SK-N-SH treated with all-trans-retinoic acid at 6 μM for 48 hours (cell line): Measurements from ENCODE around the gene MEX3A.

Source experiments
- ATAC-seq: fragments of 200-7000 bp; cut with Tn5 transposase; 3 replicates; pipeline ENCODE4 v1.9.1; 2020; ENCODE audit warnings: mild to moderate bottlenecking, moderate library complexity
- CSDC2 ChIP-seq: fragments of 250-450 bp; sonication (Bioruptor Pico); IDR thresholded peaks from 2 replicates; pipeline ENCODE4 v1.5.0; 2020; ENCODE audit warnings: mild to moderate bottlenecking, moderate library complexity
- ESRRG ChIP-seq: fragments of 250-450 bp; sonication (Bioruptor Pico); IDR thresholded peaks from 2 replicates; pipeline ENCODE4 v1.6.1; 2021; ENCODE audit warnings: mild to moderate bottlenecking
- GLIS3 ChIP-seq: fragments of 250-450 bp; sonication (Bioruptor Pico); IDR thresholded peaks from 2 replicates; pipeline ENCODE4 v1.5.0; 2020; ENCODE audit warnings: mild to moderate bottlenecking, moderate library complexity
- OSR1 ChIP-seq: fragments of 250-450 bp; sonication (Bioruptor Pico); IDR thresholded peaks from 2 replicates; pipeline ENCODE4 v1.8.0; 2022; ENCODE audit warnings: moderate library complexity, mild to moderate bottlenecking, inconsistent platforms
- PPARA ChIP-seq: fragments of 250-450 bp; sonication (Bioruptor Pico); IDR thresholded peaks from 2 replicates; pipeline ENCODE4 v1.5.0; 2020; ENCODE audit warnings: mild to moderate bottlenecking, borderline replicate concordance
- RARB ChIP-seq: fragments of 250-450 bp; sonication (Bioruptor Pico); IDR thresholded peaks from 2 replicates; pipeline ENCODE4 v1.8.0; 2021; ENCODE audit warnings: mild to moderate bottlenecking, moderate library complexity
- SNAI2 ChIP-seq: fragments of 250-450 bp; sonication (Bioruptor Pico); IDR thresholded peaks from 2 replicates; pipeline ENCODE4 v1.5.0; 2020; ENCODE audit warnings: mild to moderate bottlenecking, moderate library complexity
- TCF4 ChIP-seq: fragments of 250-450 bp; sonication (Bioruptor Pico); IDR thresholded peaks from 2 replicates; pipeline ENCODE4 v1.8.0; 2021; ENCODE audit warnings: mild to moderate bottlenecking, moderate library complexity, borderline replicate concordance
- TOX ChIP-seq: fragments of 250-450 bp; sonication (Bioruptor Pico); IDR thresholded peaks from 2 replicates; pipeline ENCODE4 v1.8.0; 2021; ENCODE audit warnings: mild to moderate bottlenecking, moderate library complexity, borderline replicate concordance
- ZC3H10 ChIP-seq: fragments of 250-450 bp; sonication (Bioruptor Pico); IDR thresholded peaks from 2 replicates; pipeline ENCODE4 v1.5.1; 2021; ENCODE audit warnings: mild to moderate bottlenecking, moderate library complexity
- ZFP3 ChIP-seq: fragments of 250-450 bp; sonication (Bioruptor Pico); IDR thresholded peaks from 2 replicates; pipeline ENCODE4 v1.5.0; 2020; ENCODE audit warnings: mild to moderate bottlenecking, moderate library complexity
- ZNF565 ChIP-seq: fragments of 450-650 bp; formaldehyde crosslinking; conservative IDR thresholded peaks from 2 replicates; pipeline ENCODE4 v1.5.0; 2020; ENCODE audit warnings: low read depth, mild to moderate bottlenecking, moderate library complexity
- ZNF8 ChIP-seq: fragments of 450-650 bp; formaldehyde crosslinking; IDR thresholded peaks from 2 replicates; pipeline ENCODE4 v1.5.0; 2020; ENCODE audit warnings: mild to moderate bottlenecking, moderate library complexity
- TF ChIP-seq, protein P1 (sequence below): fragments of 250-450 bp; sonication (Bioruptor Pico); IDR thresholded peaks from 2 replicates; pipeline ENCODE4 v1.5.0; 2020; ENCODE audit warnings: mild to moderate bottlenecking, moderate library complexity
- TF ChIP-seq, protein P2 (sequence below): fragments of 250-450 bp; sonication (Bioruptor Pico); IDR thresholded peaks from 2 replicates; pipeline ENCODE4 v1.8.0; 2021; ENCODE audit warnings: low read depth, mild to moderate bottlenecking, moderate library complexity, borderline replicate concordance
- TF ChIP-seq, protein P3 (sequence below): fragments of 250-450 bp; sonication (Bioruptor Pico); IDR thresholded peaks from 2 replicates; pipeline ENCODE4 v1.5.1; 2021; ENCODE audit warnings: mild to moderate bottlenecking, moderate library complexity
- TF ChIP-seq, protein P4 (sequence below): fragments of 250-450 bp; sonication (Bioruptor Pico); IDR thresholded peaks from 2 replicates; pipeline ENCODE4 v1.5.1; 2020; ENCODE audit warnings: low read depth, mild to moderate bottlenecking, moderate library complexity
- TF ChIP-seq, protein P5 (sequence below): fragments of 250-450 bp; sonication (Bioruptor Pico); IDR thresholded peaks from 2 replicates; pipeline ENCODE4 v1.8.0; 2020; ENCODE audit warnings: mild to moderate bottlenecking, moderate library complexity, borderline replicate concordance

Gene MEX3A

DNA sequence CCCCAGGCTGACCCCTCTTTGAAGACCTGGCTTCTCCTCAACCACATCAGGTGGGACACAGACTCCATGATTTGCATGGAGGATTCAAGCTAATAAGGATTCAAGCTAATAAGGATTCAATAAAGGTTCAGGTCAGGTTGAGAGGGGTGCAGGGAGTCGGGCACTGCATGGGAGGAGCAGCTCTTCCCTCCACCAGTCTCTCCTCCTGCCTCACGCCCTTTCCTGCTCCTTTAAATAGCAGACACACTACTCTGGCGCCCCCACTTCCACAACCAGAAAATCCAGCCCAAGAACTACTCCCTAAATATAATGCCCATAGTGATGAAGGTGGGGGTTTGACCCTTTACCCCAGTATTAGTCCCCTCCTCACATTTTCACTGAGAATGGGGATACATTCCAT, 7.1 kb downstream of the MEX3A start:
- TF ChIP-seq ESRRG (CRISPR knock-in tag) (no peak), PPARA (CRISPR knock-in tag) (no peak), ZNF565 (CRISPR knock-in tag) (no peak), GLIS3 (CRISPR knock-in tag) (no peak), ZNF8 (CRISPR knock-in tag) (no peak), ZC3H10 (no peak), TOX (no peak), OSR1 (CRISPR knock-in tag) (no peak), TCF4 (no peak), ZFP3 (CRISPR knock-in tag) (no peak), SNAI2 (CRISPR knock-in tag) (no peak), RARB (CRISPR knock-in tag) (no peak), CSDC2 (CRISPR knock-in tag) (no peak)
- TF ChIP-seq, protein P1, sequence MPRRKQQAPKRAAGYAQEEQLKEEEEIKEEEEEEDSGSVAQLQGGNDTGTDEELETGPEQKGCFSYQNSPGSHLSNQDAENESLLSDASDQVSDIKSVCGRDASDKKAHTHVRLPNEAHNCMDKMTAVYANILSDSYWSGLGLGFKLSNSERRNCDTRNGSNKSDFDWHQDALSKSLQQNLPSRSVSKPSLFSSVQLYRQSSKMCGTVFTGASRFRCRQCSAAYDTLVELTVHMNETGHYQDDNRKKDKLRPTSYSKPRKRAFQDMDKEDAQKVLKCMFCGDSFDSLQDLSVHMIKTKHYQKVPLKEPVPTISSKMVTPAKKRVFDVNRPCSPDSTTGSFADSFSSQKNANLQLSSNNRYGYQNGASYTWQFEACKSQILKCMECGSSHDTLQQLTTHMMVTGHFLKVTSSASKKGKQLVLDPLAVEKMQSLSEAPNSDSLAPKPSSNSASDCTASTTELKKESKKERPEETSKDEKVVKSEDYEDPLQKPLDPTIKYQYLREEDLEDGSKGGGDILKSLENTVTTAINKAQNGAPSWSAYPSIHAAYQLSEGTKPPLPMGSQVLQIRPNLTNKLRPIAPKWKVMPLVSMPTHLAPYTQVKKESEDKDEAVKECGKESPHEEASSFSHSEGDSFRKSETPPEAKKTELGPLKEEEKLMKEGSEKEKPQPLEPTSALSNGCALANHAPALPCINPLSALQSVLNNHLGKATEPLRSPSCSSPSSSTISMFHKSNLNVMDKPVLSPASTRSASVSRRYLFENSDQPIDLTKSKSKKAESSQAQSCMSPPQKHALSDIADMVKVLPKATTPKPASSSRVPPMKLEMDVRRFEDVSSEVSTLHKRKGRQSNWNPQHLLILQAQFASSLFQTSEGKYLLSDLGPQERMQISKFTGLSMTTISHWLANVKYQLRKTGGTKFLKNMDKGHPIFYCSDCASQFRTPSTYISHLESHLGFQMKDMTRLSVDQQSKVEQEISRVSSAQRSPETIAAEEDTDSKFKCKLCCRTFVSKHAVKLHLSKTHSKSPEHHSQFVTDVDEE = no peak
- TF ChIP-seq, protein P2, sequence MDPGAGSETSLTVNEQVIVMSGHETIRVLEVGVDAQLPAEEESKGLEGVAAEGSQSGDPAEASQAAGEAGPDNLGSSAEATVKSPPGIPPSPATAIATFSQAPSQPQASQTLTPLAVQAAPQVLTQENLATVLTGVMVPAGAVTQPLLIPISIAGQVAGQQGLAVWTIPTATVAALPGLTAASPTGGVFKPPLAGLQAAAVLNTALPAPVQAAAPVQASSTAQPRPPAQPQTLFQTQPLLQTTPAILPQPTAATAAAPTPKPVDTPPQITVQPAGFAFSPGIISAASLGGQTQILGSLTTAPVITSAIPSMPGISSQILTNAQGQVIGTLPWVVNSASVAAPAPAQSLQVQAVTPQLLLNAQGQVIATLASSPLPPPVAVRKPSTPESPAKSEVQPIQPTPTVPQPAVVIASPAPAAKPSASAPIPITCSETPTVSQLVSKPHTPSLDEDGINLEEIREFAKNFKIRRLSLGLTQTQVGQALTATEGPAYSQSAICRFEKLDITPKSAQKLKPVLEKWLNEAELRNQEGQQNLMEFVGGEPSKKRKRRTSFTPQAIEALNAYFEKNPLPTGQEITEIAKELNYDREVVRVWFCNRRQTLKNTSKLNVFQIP (CRISPR knock-in tag) = no peak
- TF ChIP-seq, protein P3, sequence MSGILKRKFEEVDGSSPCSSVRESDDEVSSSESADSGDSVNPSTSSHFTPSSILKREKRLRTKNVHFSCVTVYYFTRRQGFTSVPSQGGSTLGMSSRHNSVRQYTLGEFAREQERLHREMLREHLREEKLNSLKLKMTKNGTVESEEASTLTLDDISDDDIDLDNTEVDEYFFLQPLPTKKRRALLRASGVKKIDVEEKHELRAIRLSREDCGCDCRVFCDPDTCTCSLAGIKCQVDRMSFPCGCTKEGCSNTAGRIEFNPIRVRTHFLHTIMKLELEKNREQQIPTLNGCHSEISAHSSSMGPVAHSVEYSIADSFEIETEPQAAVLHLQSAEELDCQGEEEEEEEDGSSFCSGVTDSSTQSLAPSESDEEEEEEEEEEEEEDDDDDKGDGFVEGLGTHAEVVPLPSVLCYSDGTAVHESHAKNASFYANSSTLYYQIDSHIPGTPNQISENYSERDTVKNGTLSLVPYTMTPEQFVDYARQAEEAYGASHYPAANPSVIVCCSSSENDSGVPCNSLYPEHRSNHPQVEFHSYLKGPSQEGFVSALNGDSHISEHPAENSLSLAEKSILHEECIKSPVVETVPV (CRISPR knock-in tag) = no peak
- TF ChIP-seq, protein P4, sequence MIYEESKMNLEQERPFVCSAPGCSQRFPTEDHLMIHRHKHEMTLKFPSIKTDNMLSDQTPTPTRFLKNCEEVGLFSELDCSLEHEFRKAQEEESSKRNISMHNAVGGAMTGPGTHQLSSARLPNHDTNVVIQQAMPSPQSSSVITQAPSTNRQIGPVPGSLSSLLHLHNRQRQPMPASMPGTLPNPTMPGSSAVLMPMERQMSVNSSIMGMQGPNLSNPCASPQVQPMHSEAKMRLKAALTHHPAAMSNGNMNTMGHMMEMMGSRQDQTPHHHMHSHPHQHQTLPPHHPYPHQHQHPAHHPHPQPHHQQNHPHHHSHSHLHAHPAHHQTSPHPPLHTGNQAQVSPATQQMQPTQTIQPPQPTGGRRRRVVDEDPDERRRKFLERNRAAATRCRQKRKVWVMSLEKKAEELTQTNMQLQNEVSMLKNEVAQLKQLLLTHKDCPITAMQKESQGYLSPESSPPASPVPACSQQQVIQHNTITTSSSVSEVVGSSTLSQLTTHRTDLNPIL = no peak
- TF ChIP-seq, protein P5, sequence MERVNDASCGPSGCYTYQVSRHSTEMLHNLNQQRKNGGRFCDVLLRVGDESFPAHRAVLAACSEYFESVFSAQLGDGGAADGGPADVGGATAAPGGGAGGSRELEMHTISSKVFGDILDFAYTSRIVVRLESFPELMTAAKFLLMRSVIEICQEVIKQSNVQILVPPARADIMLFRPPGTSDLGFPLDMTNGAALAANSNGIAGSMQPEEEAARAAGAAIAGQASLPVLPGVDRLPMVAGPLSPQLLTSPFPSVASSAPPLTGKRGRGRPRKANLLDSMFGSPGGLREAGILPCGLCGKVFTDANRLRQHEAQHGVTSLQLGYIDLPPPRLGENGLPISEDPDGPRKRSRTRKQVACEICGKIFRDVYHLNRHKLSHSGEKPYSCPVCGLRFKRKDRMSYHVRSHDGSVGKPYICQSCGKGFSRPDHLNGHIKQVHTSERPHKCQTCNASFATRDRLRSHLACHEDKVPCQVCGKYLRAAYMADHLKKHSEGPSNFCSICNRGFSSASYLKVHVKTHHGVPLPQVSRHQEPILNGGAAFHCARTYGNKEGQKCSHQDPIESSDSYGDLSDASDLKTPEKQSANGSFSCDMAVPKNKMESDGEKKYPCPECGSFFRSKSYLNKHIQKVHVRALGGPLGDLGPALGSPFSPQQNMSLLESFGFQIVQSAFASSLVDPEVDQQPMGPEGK (CRISPR knock-in tag) = no peak
- no peak for ATAC-seq

DNA sequence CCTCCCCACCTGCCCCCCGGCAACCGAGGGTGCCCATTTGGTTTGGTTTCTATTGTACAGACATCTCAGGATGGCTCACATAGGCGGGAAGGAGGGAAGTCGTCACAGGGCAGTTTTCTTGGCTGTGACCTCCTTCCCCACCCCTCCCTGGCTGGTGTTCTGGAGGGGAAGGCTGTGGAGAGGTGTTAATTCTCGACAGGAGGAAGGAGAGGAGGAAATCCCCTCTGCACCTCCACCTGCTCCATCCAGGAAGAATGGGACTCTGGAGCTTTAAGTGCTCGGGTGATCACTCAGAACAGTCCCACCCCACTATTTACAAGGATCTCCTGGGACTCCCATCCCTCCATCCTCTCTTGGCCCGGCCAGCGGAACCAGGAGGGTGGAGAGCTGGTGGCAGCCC, 7.6 kb downstream of the MEX3A start:
- no peak for ATAC-seq

More for the DNA sequence above, 7.6 kb downstream of the MEX3A start:
- TF ChIP-seq, protein P1 = no peak
- TF ChIP-seq CSDC2 (CRISPR knock-in tag) = no peak
- no peak for TF ChIP-seq ESRRG (CRISPR knock-in tag)
- TF ChIP-seq ZC3H10 = no peak
